HG03378 (cell line): ENCODE measurements around the gene ARHGAP15.
"Not testable (repeated sequence)": the region's sequence is repeated elsewhere in the genome, so short reads cannot be mapped to it uniquely, and the experiment has no call there.

Experiments
- ATAC-seq: cut with Tn5 transposase; IDR thresholded peaks from one replicate; pipeline ENCODE4 v1.9.1; 2021; ENCODE audit warnings: mild to moderate bottlenecking, moderate library complexity; ENCODE audit not compliant: unreplicated experiment

The ARHGAP15 gene

DNA sequence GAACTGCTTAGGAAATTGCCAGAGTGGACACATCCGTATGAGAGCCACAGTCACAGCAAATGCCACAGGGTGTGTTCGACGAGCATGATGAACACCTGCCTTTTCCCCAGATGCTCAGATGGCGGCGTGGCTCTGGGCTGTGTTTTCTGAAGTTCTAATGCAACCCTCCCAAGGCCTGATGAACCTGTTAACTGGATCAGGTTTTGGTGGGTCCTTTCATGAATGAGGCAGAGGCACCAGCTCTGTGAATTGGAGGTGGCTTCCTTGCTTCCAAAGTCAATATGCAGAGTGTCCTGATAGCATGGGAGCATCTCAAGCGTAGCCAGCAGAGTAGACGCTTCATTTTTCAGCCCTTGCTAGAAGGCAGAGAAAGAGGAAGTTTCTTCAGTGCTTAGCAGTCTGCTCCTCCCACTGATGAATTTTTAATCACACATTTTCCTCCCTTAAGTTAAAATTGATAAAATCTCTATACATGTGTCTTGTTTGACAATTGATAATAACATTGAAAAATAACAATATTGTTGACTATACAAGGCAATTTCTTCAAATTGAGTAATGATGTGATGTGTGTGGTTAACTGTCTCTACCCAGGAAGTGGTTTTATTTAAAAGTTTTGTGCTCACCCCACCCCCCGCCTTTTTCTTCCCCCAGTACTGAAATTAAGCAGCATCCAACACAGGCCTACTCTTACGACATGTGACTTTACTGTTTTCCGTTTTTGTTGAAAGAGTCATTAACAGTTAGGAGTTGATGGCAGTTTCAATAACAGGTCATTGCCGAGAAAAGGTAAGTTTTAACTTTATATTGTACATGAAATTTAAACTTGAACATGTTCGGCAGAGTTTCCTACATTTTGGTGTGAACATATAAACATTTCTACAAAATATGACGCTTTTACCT lies at the start of gene ARHGAP15:
Gene ARHGAP15 (plus strand): TSS at position 739 of the 900 bp plus-strand sequence.
- ATAC-seq, result peak; percentile 90

DNA sequence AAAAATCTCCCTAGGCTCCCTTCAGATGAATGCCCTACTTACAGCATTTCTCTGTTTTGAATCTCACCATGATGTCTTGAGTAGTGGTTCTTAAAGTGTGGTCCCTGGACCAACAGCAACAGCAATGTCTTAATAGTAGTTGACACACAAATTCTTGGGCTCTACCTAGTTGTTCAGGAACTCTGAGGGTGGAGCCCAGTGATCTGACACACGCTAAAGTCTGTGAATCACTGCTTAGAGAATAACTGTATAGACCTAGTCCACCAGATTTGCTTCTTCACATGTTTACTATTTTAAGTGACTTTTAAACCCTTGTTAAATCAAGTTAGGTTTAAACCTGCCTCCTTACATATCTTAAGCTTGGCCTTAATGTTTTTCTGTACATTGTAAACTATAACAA lies 47.6 kb upstream of the ARHGAP15 start:
- no peak for ATAC-seq

DNA sequence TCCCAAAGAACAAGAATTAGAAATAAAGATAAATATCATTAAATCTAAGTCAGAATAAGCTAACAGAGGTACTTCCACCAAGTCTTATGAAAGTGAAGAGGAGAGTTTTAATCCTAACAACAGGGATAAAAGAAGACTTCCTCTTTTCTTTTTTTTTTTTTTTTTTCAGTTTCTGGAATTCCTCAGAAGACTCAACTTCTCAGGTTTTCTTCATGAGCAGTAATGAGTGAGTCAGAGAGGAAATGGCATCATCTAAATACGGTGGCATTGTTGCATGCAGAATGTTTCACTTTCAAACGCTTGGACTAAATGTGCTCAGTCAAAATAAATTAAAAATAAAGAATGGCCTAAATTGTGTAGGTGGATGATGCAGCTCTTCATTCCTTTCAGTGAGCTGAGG lies 45.6 kb upstream of the ARHGAP15 start:
- peak; percentile 67 for ATAC-seq

- ATAC-seq, result no peak
These were observed 44.8 kb upstream of the ARHGAP15 start for GRCh38 chr2:143084462-143084861.

- ATAC-seq, result peak; percentile 76
These were observed 44.0 kb upstream of the ARHGAP15 start for GRCh38 chr2:143085125-143085784.

DNA sequence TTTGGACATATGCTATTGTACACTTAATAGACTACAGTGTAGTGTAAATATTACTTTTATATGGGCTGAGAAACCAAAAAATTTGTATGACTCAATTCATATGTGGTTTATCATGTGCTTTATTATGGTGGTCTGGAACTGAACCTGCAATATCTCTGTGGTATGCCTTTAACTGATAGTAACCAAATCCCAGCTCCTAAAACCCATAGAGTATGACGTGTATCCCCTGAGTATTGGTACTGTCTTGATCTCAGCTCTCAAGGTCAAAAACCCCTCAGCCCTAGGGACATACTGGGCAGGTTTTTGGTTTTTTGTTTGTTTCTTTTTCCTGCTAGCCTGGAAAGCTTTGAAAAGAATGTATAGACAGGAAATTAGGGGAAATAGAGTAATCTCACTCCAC lies 42.2 kb upstream of the ARHGAP15 start:
- no peak for ATAC-seq

GRCh38 chr2:143088388-143088787 lies 40.8 kb upstream of the ARHGAP15 start:
- no peak for ATAC-seq

DNA sequence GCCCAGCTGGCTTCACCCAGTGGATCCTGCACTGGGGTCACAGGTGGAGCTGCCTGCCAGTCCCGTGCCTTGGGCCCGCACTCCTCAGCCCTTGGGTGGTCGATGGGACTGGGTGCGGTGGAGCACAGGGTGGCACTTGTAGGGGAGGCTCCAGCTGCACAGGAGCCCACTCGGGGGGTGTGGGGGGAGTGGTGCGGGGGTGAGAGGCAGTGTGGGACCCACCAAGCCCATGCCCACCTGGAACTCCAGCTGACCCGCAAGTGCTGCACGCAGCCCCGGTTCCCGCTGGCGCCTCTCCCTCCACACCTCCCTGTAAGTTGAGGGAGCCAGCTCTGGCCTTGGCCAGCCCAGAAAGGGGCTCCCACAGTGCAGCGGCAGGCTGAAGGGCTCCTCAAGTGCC lies 39.7 kb upstream of the ARHGAP15 start:
- not testable (repeated sequence) for ATAC-seq

GRCh38 chr2:143110758-143111428 lies 18.3 kb upstream of the ARHGAP15 start:
- peak; percentile 84 for ATAC-seq

DNA sequence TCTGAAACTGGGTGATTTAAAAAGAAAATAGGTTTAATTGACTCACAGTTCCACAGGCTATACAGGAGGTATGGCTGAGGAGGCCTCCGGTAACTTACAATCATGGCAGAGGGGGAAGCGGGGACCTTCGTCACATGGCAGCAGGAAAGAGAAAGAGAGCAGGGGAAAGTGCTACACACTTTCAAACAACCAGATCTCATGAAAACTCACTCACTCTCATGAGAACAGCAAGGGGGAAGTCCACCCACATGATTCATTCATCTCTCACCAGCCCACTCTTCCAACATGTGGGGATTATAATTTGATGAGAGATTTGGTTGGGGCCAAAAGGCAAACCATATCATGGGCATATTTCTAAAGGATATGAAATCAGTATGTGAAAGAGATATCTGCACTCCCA lies 12.0 kb upstream of the ARHGAP15 start:
- ATAC-seq, result no peak

GRCh38 chr2:143121079-143121478 lies 8.1 kb upstream of the ARHGAP15 start:
- ATAC-seq, result peak; percentile 66

DNA sequence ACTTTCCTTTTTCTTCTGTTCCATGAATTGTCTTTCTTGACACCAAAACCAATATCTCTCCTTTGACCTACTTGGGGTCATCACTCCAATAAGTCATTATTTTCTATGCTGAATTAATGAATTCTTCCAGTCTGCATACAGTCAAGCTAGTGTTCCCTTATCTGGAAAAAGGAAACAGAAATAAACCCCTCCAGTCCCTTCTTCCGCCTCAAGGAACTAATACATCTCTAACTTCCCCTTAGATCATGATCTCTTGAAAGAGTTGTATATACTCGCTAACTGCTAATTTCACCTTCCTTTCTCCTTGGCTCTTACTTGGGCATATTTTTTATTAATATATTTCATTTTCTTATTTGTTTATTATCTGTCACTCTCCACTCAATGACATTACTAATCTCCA lies 7.3 kb upstream of the ARHGAP15 start:
- ATAC-seq, result no peak

GRCh38 chr2:143123911-143124310 lies 5.3 kb upstream of the ARHGAP15 start:
- ATAC-seq, result no peak

- no peak for ATAC-seq
These were observed 4.8 kb upstream of the ARHGAP15 start for GRCh38 chr2:143124445-143124844.

DNA sequence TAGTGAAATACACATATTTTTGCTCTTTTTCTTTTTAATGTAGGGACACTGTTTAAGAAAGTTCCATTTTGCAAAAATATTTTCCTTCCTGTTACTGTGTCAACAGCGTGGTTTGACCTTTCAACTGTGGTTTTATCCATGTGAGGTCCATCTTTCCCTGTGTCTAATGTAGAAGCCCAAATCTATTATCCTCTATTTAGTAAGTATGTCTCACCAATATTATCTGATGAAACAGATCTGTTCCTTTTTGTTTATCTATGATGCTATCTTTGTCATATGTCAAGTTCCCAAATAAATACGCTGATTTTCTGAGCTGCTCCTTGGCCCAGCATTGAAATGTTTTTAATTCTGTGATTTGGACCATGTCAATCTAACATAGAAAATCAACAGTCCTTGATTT lies 3.5 kb upstream of the ARHGAP15 start:
- ATAC-seq, result no peak

GRCh38 chr2:143132355-143132754 lies 3.1 kb downstream of the ARHGAP15 start:
- ATAC-seq, result peak; percentile 31

DNA sequence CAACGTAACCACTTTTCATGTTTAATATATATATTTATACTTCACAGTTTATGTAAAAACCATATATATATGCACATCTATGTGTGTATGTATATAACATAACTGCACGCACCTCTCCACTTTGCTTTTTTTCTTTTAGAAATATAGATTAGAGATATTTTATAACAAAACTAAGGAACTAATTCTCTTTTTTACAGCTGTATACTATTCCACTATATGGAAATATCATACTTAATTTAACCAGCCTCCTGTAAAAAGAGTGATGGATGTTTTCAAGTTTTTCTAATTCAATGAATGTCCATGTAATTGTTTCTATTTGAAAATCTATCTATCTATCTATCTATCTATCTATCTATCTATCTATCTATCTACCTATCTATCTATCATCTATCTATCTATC lies 4.6 kb downstream of the ARHGAP15 start:
- no peak for ATAC-seq

DNA sequence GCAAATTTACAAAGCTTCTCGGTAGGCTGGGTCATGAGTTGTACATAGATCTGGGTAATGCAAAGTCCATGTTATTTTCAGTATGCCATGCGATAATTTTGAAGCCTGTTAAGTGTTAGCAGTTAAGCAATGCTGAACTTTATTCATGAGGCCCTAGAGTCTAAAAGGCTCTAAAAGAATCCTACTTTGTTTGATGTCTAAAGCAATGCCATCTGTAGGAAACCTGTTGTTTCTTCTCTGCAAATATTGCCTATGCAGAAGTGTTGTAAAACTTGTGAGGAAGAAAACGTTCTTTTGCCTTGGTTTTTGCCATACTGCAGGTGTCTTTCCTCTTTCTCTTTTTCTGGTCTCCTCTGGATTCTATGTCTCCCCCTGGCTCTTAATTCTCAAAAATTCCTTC lies 9.1 kb downstream of the ARHGAP15 start:
- no peak for ATAC-seq

GRCh38 chr2:143139835-143140393 lies 10.7 kb downstream of the ARHGAP15 start:
- ATAC-seq, result peak; percentile 22

DNA sequence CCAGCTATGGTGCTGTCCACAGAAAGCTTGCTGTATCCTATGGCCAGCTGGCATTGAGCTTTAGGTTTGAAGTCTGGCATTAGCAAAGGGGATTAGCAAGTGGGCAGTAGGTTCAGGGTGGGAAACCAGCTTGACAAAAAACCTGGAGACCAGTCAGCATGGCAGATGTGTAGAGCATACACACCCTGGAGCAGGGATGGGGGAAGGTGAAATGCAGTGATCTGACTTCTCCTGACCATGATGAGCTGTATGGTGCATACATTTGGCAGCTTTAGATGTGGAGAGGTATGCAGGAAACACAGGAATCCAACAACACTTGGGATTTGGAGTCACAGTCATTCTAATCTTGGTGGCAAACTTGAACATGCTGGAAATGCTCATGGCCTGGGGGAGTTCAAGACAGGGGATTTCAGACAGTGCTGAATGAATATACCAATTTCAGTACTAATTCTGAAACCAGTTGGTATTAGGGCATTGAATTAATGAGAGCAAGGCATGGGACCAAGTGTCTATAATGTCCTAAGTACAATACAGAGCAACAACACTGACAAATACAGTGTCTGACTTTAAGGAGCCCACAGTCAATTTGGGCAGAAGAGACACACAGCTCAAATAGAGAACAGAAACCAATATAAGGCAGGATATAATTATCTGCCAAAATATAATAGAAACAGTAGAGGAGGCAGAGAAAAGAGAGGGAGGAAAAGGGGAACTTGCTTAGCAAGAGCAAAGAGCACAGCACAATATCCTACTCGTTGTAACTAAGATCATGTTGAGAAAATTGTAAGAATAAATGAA lies 11.8 kb downstream of the ARHGAP15 start:
- ATAC-seq, result peak; percentile 84

DNA sequence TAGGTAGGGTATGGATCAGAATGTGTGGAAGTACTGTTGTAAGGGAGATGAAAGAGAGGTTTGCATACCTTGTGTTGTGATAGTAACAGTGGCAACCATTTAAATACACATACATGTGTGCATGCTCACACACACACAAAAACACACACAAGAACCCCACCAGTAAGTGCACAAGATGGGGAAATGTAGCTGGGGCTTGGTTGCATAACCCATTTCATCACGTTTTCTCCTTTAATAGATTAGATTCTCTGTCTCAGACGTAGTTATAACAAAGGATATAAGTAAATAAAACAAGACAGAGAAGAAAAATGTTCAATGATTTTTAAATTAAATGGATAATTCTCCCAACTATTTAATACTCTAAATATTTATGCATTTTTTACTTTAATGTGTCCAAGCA lies 13.4 kb downstream of the ARHGAP15 start:
- no peak for ATAC-seq
